Fibroblast of lung (primary cell): ENCODE data around the gene PTPRM. TPM values are rescaled to one million over a fixed set of nuclear protein-coding genes. Genes with fewer than 3 reads are reported as not detected.

Source experiments
- DNase-seq, 2 donors: peaks; one replicate each; pipeline versions ENCODE4 v3.0.0 to v3.0.0-alpha.2; 2010; ENCODE audit warnings: low read depth in 2 of 2
- H2AFZ ChIP-seq: 2 replicates; pipeline ENCODE4 v1.5.1; 2012; ENCODE audit warnings: low read length, control low read depth, inconsistent platforms
- H3K27ac ChIP-seq: 2 replicates; pipeline ENCODE4 v1.5.1; 2011; ENCODE audit warnings: low read length, control low read depth; ENCODE audit not compliant: insufficient read depth
- H3K27me3 ChIP-seq: 2 replicates; pipeline ENCODE4 v1.5.1; 2011; ENCODE audit warnings: mild to moderate bottlenecking, low read length; ENCODE audit not compliant: control insufficient read depth, insufficient read depth
- H3K36me3 ChIP-seq: 2 replicates; pipeline ENCODE4 v1.5.1; 2011; ENCODE audit warnings: low read length; ENCODE audit not compliant: control insufficient read depth, insufficient read depth
- H3K4me1 ChIP-seq: 2 replicates; pipeline ENCODE4 v1.5.1; 2011; ENCODE audit warnings: low read length; ENCODE audit not compliant: control insufficient read depth, insufficient read depth; ENCODE audit errors: extremely low read depth
- H3K4me2 ChIP-seq: 2 replicates; pipeline ENCODE4 v1.5.1; 2011; ENCODE audit warnings: low read length, control low read depth; ENCODE audit not compliant: insufficient read depth; ENCODE audit errors: extremely low read depth
- H3K4me3 ChIP-seq, 4 experiments: fragments of 200-600 bp in 1 of 4; sonication (generic) in 1 of 4; replicated peaks in 1 of 4; 2 replicates each; pipeline ENCODE4 v1.5.1; 2011 to 2016; ENCODE audit warnings: low read length in 4 of 4, low read depth in 3 of 4, mild to moderate bottlenecking in 3 of 4, control low read depth in 2 of 4, inconsistent platforms in 1 of 4, mixed read lengths in 1 of 4; ENCODE audit not compliant: insufficient read depth in 1 of 4; ENCODE audit errors: control extremely low read depth in 1 of 4
- H3K79me2 ChIP-seq: 2 replicates; pipeline ENCODE4 v1.5.1; 2012; ENCODE audit warnings: mild to moderate bottlenecking, low read length, inconsistent platforms; ENCODE audit not compliant: control insufficient read depth, insufficient read depth
- H3K9ac ChIP-seq: 2 replicates; pipeline ENCODE4 v1.5.1; 2011; ENCODE audit warnings: mild to moderate bottlenecking, low read length, control low read depth; ENCODE audit not compliant: insufficient read depth
- H3K9me3 ChIP-seq: 2 replicates; pipeline ENCODE4 v1.5.1; 2012; ENCODE audit warnings: low read depth, low read length; ENCODE audit not compliant: control insufficient read depth, insufficient read depth
- H4K20me1 ChIP-seq: 2 replicates; pipeline ENCODE4 v1.5.1; 2011; ENCODE audit warnings: low read length; ENCODE audit not compliant: control insufficient read depth, insufficient read depth; ENCODE audit errors: extremely low read depth
- CTCF ChIP-seq, 2 donors: IDR thresholded peaks in 1 of 2; conservative IDR thresholded peaks in 1 of 2; 1 replicate in 1 of 2; 2 replicates in 1 of 2; pipeline ENCODE4 v1.5.1; 2011 to 2012; ENCODE audit warnings: low read length in 2 of 2, control low read depth in 1 of 2, inconsistent platforms in 1 of 2, low read depth in 1 of 2, mild to moderate bottlenecking in 1 of 2
- EZH2 ChIP-seq: IDR thresholded peaks from 2 replicates; pipeline ENCODE4 v1.5.1; 2012; ENCODE audit warnings: low read length, control low read depth, mild to moderate bottlenecking; ENCODE audit errors: missing control alignments
- polyA plus RNA-seq, 2 donors: library from polyadenylated mRNA; depleted of rRNA in 1 of 2; stranded (reverse) in 1 of 2; unstranded in 1 of 2; fragments of >200 nt; gene quantifications; 2 replicates each; pipeline ENCODE4 v1.2.1, GENCODE V29; 2011 to 2012; ENCODE audit warnings: missing spikeins in 1 of 2
- total RNA-seq: library from RNA; depleted of rRNA; stranded (reverse); fragments of >200 nt; gene quantifications from 2 replicates; pipeline ENCODE4 v1.2.1, GENCODE V29; 2014

PTPRM gene
- total and polyA plus RNA-seq, 2 donors (not counting 1 experiment from before 2014, with no cell fraction given) = 86.6 to 87.0 TPM

GRCh38 chr18:7766346-7766745 lies 199.2 kb downstream of the PTPRM start:
- no peak for DNase-seq
- no peaks in the 10 kb centered on the region for H4K20me1 ChIP-seq
- H3K27ac ChIP-seq = no peak overlapping the region
- no peak overlapping the region for H2AFZ ChIP-seq
- H3K27me3 ChIP-seq = no peaks in the 10 kb centered on the region
- no peaks in the 10 kb centered on the region for H3K36me3 ChIP-seq
- no peaks in the 10 kb centered on the region for H3K4me1 ChIP-seq
- H3K4me3 ChIP-seq = no peak overlapping the region
- TF ChIP-seq EZH2 (no peak), CTCF (conservative IDR thresholded peaks at IDR 0.05 in 1 of 2, IDR thresholded peaks at IDR 0.05 in 1 of 2; ENCODE audit: low read depth in 1 of 2, low read length in 2 of 2) (no peak)
- H3K4me2 ChIP-seq = no peak overlapping the region
- H3K79me2 ChIP-seq = no peaks in the 10 kb centered on the region
- H3K9me3 ChIP-seq = no peaks in the 10 kb centered on the region
- H3K9ac ChIP-seq = no peak overlapping the region

GRCh38 chr18:7766817-7767216 lies 199.7 kb downstream of the PTPRM start:
- Histone ChIP-seq H3K79me2 (no peaks in the 10 kb centered on the region), H3K27me3 (no peaks in the 10 kb centered on the region), H3K9ac (no peak overlapping the region), H3K4me1 (no peaks in the 10 kb centered on the region), H3K4me2 (no peak overlapping the region), H3K27ac (no peak overlapping the region), H3K36me3 (no peaks in the 10 kb centered on the region), H4K20me1 (no peaks in the 10 kb centered on the region), H2AFZ (no peak overlapping the region), H3K9me3 (no peaks in the 10 kb centered on the region), H3K4me3 (no peak overlapping the region)
- TF ChIP-seq EZH2 (no peak), CTCF (conservative IDR thresholded peaks at IDR 0.05 in 1 of 2, IDR thresholded peaks at IDR 0.05 in 1 of 2; ENCODE audit: low read depth in 1 of 2, low read length in 2 of 2) (no peak)
- no peak for DNase-seq

- Histone ChIP-seq H3K9me3 (no peaks in the 10 kb centered on the region), H3K4me3 (no peak overlapping the region), H3K4me2 (no peak overlapping the region), H3K27ac (no peak overlapping the region), H3K36me3 (no peaks in the 10 kb centered on the region), H4K20me1 (no peaks in the 10 kb centered on the region), H3K27me3 (no peaks in the 10 kb centered on the region), H3K4me1 (no peaks in the 10 kb centered on the region), H2AFZ (no peak overlapping the region), H3K9ac (no peak overlapping the region), H3K79me2 (no peaks in the 10 kb centered on the region)
- no peak for DNase-seq
- TF ChIP-seq EZH2 (no peak), CTCF (conservative IDR thresholded peaks at IDR 0.05 in 1 of 2, IDR thresholded peaks at IDR 0.05 in 1 of 2; ENCODE audit: low read depth in 1 of 2, low read length in 2 of 2) (no peak)
Observed at GRCh38 chr18:7770908-7771307, 203.8 kb downstream of the PTPRM start.
